Loucy (cell line): ENCODE data around the gene JKAMP.

ENCODE experiments used
- H2AFZ ChIP-seq: fragments of 200-600 bp; sonication (generic); 2 replicates; pipeline ENCODE4 v1.6.0; 2016; ENCODE audit warnings: antibody characterized with exemption, mild to moderate bottlenecking, low read length, moderate library complexity
- H3F3A ChIP-seq: fragments of 200-600 bp; 2 replicates; pipeline ENCODE4 v1.6.0; 2016; ENCODE audit warnings: antibody characterized with exemption, low read depth, mild to moderate bottlenecking
- H3K27me3 ChIP-seq: fragments of 200-600 bp; sonication (generic); 2 replicates; pipeline ENCODE4 v1.6.1; 2014; ENCODE audit warnings: low read length, mild to moderate bottlenecking; ENCODE audit not compliant: insufficient read depth, poor library complexity, severe bottlenecking
- H3K36me3 ChIP-seq: fragments of 200-600 bp; sonication (generic); 2 replicates; pipeline ENCODE4 v1.6.1; 2016; ENCODE audit warnings: low read length; ENCODE audit not compliant: insufficient read depth
- H3K4me1 ChIP-seq: fragments of 200-600 bp; sonication (generic); 2 replicates; pipeline ENCODE4 v1.5.1; 2014; ENCODE audit warnings: low read length, mild to moderate bottlenecking; ENCODE audit not compliant: insufficient read depth, poor library complexity, severe bottlenecking
- H3K4me2 ChIP-seq: fragments of 200-600 bp; sonication (generic); 2 replicates; pipeline ENCODE4 v1.6.0; 2014; ENCODE audit warnings: antibody characterized with exemption, low read length, low read depth, mild to moderate bottlenecking; ENCODE audit not compliant: poor library complexity, severe bottlenecking
- H3K4me3 ChIP-seq: fragments of 200-600 bp; sonication (generic); 2 replicates; pipeline ENCODE4 v1.5.1; 2014; ENCODE audit warnings: low read length, mild to moderate bottlenecking, mixed read lengths; ENCODE audit not compliant: poor library complexity, severe bottlenecking
- H3K79me2 ChIP-seq: fragments of 200-600 bp; sonication (generic); 2 replicates; pipeline ENCODE4 v1.6.1; 2014; ENCODE audit warnings: low read length; ENCODE audit not compliant: insufficient read depth
- H3K9ac ChIP-seq: fragments of 200-600 bp; sonication (generic); 2 replicates; pipeline ENCODE4 v1.6.0; 2014; ENCODE audit warnings: mild to moderate bottlenecking, low read depth, low read length, moderate library complexity; ENCODE audit not compliant: poor library complexity, severe bottlenecking
- H3K9me2 ChIP-seq: fragments of 200-600 bp; sonication (generic); replicated peaks from 2 replicates; pipeline ENCODE4 v1.6.1; 2016; ENCODE audit warnings: low read depth, low read length, mixed read lengths
- H3K9me3 ChIP-seq: fragments of 200-600 bp; sonication (generic); 2 replicates; pipeline ENCODE4 v1.6.1; 2014; ENCODE audit warnings: mild to moderate bottlenecking, antibody characterized with exemption, low read length, low read depth; ENCODE audit not compliant: insufficient read depth
- H4K20me1 ChIP-seq: fragments of 200-600 bp; sonication (generic); 2 replicates; pipeline ENCODE4 v1.6.0; 2014; ENCODE audit warnings: antibody characterized with exemption, low read length, mild to moderate bottlenecking; ENCODE audit not compliant: insufficient read depth, poor library complexity, severe bottlenecking
- CTCF ChIP-seq: fragments of 200-600 bp; sonication (generic); conservative IDR thresholded peaks from 2 replicates; pipeline ENCODE4 v1.5.1; 2014; ENCODE audit warnings: mild to moderate bottlenecking, antibody characterized with exemption, low read length
- EZH2phosphoT487 ChIP-seq: fragments of 200-600 bp; IDR thresholded peaks from 2 replicates; pipeline ENCODE4 v1.6.1; 2018; ENCODE audit warnings: antibody characterized with exemption, mild to moderate bottlenecking, moderate library complexity, borderline replicate concordance

The JKAMP gene

GRCh38 chr14:59483819-59484638, at the start of gene JKAMP, which contains the start of gene L3HYPDH:
TSS of gene JKAMP (plus strand) at chr14:59484517. CDS start at chr14:59484590, 73 bp downstream.
TSS of gene L3HYPDH (minus strand) at chr14:59484408. CDS start at chr14:59484316, 92 bp downstream.
- Histone ChIP-seq H3K4me3 (peak within 1 kb of the TSS; percentile 88), H3K4me1 (peaks cover 42% of the 10 kb centered on the region), H3F3A (no peaks in the 10 kb centered on the region), H3K9me3 (no peaks in the 10 kb centered on the region), H3K4me2 (peak within 1 kb of the TSS; percentile 92), H3K9me2 (no peaks in the 10 kb centered on the region), H3K36me3 (no peaks in the 10 kb centered on the region), H3K27me3 (no peaks in the 10 kb centered on the region), H3K79me2 (peaks cover 37% of the 10 kb centered on the region), H2AFZ (peak within 1 kb of the TSS; percentile 95), H4K20me1 (peaks cover 27% of the 10 kb centered on the region), H3K9ac (peak within 1 kb of the TSS; percentile 89)
- TF ChIP-seq EZH2phosphoT487: no peak
- TF ChIP-seq CTCF: peak; percentile 73

- Histone ChIP-seq H3K9me3 (no peaks in the 10 kb centered on the region), H3K9ac (no peak overlapping the region)
Measured at GRCh38 chr14:59435101-59435500, 49.2 kb upstream of the JKAMP start.

GRCh38 chr14:59435987-59436386, 48.3 kb upstream of the JKAMP start:
- Histone ChIP-seq H3K36me3 (no peaks in the 10 kb centered on the region), H3F3A (no peaks in the 10 kb centered on the region), H3K4me1 (peaks cover 3% of the 10 kb centered on the region), H3K9ac (no peak overlapping the region), H3K4me3 (no peak overlapping the region), H3K9me3 (no peaks in the 10 kb centered on the region), H2AFZ (no peak overlapping the region), H3K4me2 (no peak overlapping the region), H3K9me2 (no peaks in the 10 kb centered on the region), H3K79me2 (no peaks in the 10 kb centered on the region), H3K27me3 (no peaks in the 10 kb centered on the region), H4K20me1 (no peaks in the 10 kb centered on the region)
- no peak for TF ChIP-seq EZH2phosphoT487
- TF ChIP-seq CTCF: no peak

More at GRCh38 chr14:59435101-59435500, 49.2 kb upstream of the JKAMP start:
- Histone ChIP-seq H2AFZ (no peak overlapping the region), H3K36me3 (no peaks in the 10 kb centered on the region), H4K20me1 (no peaks in the 10 kb centered on the region), H3K4me2 (no peak overlapping the region), H3K27me3 (no peaks in the 10 kb centered on the region), H3F3A (no peaks in the 10 kb centered on the region), H3K4me3 (no peak overlapping the region), H3K79me2 (no peaks in the 10 kb centered on the region), H3K9me2 (no peaks in the 10 kb centered on the region), H3K4me1 (peaks cover 3% of the 10 kb centered on the region)
- TF ChIP-seq EZH2phosphoT487: no peak
- no peak for TF ChIP-seq CTCF
